Gastroesophageal sphincter (tissue), 3 donors: ENCODE results near the gene VCL.

Experiments
- POLR2A ChIP-seq, 2 donors: fragments of 450-650 bp; IDR thresholded peaks; one replicate each; pipeline ENCODE4 v1.6.1; 2017; ENCODE audit warnings: antibody characterized with exemption in 2 of 2, mild to moderate bottlenecking in 2 of 2, moderate library complexity in 1 of 2
- POLR2AphosphoS5 ChIP-seq: sonication (generic); formaldehyde crosslinking; IDR thresholded peaks from one replicate; pipeline ENCODE4 v1.6.1; 2017; ENCODE audit warnings: antibody characterized with exemption
- TF ChIP-seq, protein P1 (sequence below), 4 experiments: fragments of 200-600 bp in 2 of 4; fragments of 450-650 bp in 2 of 4; sonication (generic) in 1 of 4; IDR thresholded peaks; one replicate each; pipeline ENCODE4 v1.5.1; 2017 to 2019; ENCODE audit warnings: antibody characterized with exemption in 4 of 4, mild to moderate bottlenecking in 2 of 4, moderate library complexity in 2 of 4

DNA sequence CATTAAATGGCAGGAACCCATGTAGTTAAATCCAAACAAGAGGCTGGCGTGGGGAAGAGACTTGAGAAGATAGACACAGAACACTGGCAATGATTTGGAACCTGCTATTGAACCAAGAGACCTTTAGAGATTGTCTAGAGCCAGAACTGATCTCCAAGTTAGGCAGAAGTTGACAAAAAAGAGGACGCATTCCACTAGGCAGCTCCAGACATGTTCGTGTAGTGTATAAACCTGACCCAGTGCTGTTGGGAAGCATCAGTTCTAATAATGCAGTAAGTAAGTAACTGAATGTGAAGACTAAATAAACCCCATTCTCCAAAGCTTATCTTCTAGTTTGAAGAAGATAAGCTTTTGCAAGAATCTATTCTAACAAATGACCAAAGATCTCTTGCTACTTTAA is 101.9 kb downstream of the VCL start:
- TF ChIP-seq, protein P1, sequence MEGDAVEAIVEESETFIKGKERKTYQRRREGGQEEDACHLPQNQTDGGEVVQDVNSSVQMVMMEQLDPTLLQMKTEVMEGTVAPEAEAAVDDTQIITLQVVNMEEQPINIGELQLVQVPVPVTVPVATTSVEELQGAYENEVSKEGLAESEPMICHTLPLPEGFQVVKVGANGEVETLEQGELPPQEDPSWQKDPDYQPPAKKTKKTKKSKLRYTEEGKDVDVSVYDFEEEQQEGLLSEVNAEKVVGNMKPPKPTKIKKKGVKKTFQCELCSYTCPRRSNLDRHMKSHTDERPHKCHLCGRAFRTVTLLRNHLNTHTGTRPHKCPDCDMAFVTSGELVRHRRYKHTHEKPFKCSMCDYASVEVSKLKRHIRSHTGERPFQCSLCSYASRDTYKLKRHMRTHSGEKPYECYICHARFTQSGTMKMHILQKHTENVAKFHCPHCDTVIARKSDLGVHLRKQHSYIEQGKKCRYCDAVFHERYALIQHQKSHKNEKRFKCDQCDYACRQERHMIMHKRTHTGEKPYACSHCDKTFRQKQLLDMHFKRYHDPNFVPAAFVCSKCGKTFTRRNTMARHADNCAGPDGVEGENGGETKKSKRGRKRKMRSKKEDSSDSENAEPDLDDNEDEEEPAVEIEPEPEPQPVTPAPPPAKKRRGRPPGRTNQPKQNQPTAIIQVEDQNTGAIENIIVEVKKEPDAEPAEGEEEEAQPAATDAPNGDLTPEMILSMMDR (IDR thresholded peaks at IDR 0.05): no peak
- TF ChIP-seq POLR2A (IDR thresholded peaks at IDR 0.05): no peak
- TF ChIP-seq POLR2AphosphoS5: no peak
